Osteoblast (primary cell): ENCODE measurements around the gene ACIN1. TPM values are rescaled to one million over a fixed set of nuclear protein-coding genes. Genes with fewer than 3 reads are reported as not detected.
A peak's percentile ranks its signal among the peaks of the same experiment; 100 is the strongest.
"Not testable (repeated sequence)": the region's sequence is repeated elsewhere in the genome, so short reads cannot be mapped to it uniquely, and the experiment has no call there.

Source experiments
- DNase-seq: peaks from one replicate; pipeline ENCODE4 v3.0.0; 2011; ENCODE audit warnings: low spot score, mixed read lengths; ENCODE audit not compliant: insufficient read length; ENCODE audit errors: missing footprints
- H2AFZ ChIP-seq: 2 replicates; pipeline ENCODE4 v1.6.0; 2011; ENCODE audit warnings: mild to moderate bottlenecking, low read length
- H3K27ac ChIP-seq: 2 replicates; pipeline ENCODE4 v1.5.1; 2011; ENCODE audit warnings: mild to moderate bottlenecking, low read depth, low read length, moderate library complexity
- H3K27me3 ChIP-seq: 2 replicates; pipeline ENCODE4 v1.6.0; 2012; ENCODE audit warnings: mild to moderate bottlenecking, control low read depth, inconsistent platforms, low read length, moderate library complexity; ENCODE audit not compliant: insufficient read depth
- H3K36me3 ChIP-seq: 2 replicates; pipeline ENCODE4 v1.5.1; 2011; ENCODE audit warnings: mild to moderate bottlenecking, low read length, control low read depth, moderate library complexity; ENCODE audit not compliant: insufficient read depth
- H3K4me1 ChIP-seq: 2 replicates; pipeline ENCODE4 v1.5.1; 2011; ENCODE audit warnings: mild to moderate bottlenecking, low read length, control low read depth, moderate library complexity; ENCODE audit not compliant: insufficient read depth
- H3K4me2 ChIP-seq: 2 replicates; pipeline ENCODE4 v1.6.0; 2011; ENCODE audit warnings: mild to moderate bottlenecking, low read length; ENCODE audit not compliant: insufficient read depth
- H3K4me3 ChIP-seq: fragments of 200-600 bp; sonication (generic); 3 replicates; pipeline ENCODE4 v1.5.1; 2012; ENCODE audit warnings: mild to moderate bottlenecking, low read length, inconsistent platforms; ENCODE audit not compliant: insufficient read depth
- H3K79me2 ChIP-seq: 2 replicates; pipeline ENCODE4 v1.6.0; 2012; ENCODE audit warnings: mild to moderate bottlenecking, low read length, control low read depth, inconsistent platforms; ENCODE audit not compliant: insufficient read depth
- H3K9me3 ChIP-seq: 2 replicates; pipeline ENCODE4 v1.5.1; 2011; ENCODE audit warnings: low read depth, low read length, control low read depth
- H4K20me1 ChIP-seq: 2 replicates; pipeline ENCODE4 v1.6.0; 2012; ENCODE audit warnings: mild to moderate bottlenecking, low read length, control low read depth; ENCODE audit not compliant: insufficient read depth
- total RNA-seq: library from RNA; depleted of rRNA; stranded (reverse); fragments of >200 nt; gene quantifications from 2 replicates; pipeline ENCODE4 v1.2.3, GENCODE V29; 2012
- TF ChIP-seq, protein P1 (sequence below): IDR thresholded peaks from 2 replicates; pipeline ENCODE4 v1.5.1; 2011; ENCODE audit warnings: mild to moderate bottlenecking, low read depth, low read length, moderate library complexity; ENCODE audit errors: extremely low read depth

Gene ACIN1
- total RNA-seq, 1 donor: 90.5 TPM

GRCh38 chr14:23015618-23016017 lies 79.3 kb downstream of the ACIN1 start:
- no peak overlapping the region for H3K4me3 ChIP-seq
- no peaks in the 10 kb centered on the region for H3K27me3 ChIP-seq
- no peaks in the 10 kb centered on the region for H4K20me1 ChIP-seq
- H3K4me1 ChIP-seq: no peaks in the 10 kb centered on the region
- no peaks in the 10 kb centered on the region for H3K79me2 ChIP-seq
- H2AFZ ChIP-seq: no peak overlapping the region
- TF ChIP-seq, protein P1, sequence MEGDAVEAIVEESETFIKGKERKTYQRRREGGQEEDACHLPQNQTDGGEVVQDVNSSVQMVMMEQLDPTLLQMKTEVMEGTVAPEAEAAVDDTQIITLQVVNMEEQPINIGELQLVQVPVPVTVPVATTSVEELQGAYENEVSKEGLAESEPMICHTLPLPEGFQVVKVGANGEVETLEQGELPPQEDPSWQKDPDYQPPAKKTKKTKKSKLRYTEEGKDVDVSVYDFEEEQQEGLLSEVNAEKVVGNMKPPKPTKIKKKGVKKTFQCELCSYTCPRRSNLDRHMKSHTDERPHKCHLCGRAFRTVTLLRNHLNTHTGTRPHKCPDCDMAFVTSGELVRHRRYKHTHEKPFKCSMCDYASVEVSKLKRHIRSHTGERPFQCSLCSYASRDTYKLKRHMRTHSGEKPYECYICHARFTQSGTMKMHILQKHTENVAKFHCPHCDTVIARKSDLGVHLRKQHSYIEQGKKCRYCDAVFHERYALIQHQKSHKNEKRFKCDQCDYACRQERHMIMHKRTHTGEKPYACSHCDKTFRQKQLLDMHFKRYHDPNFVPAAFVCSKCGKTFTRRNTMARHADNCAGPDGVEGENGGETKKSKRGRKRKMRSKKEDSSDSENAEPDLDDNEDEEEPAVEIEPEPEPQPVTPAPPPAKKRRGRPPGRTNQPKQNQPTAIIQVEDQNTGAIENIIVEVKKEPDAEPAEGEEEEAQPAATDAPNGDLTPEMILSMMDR: no peak
- DNase-seq: peak; percentile 57
- no peaks in the 10 kb centered on the region for H3K36me3 ChIP-seq
- no peak overlapping the region for H3K4me2 ChIP-seq
- H3K9me3 ChIP-seq: no peaks in the 10 kb centered on the region
- H3K27ac ChIP-seq: no peak overlapping the region

- not testable (repeated sequence) for H3K36me3 ChIP-seq, H3K27me3 ChIP-seq, H4K20me1 ChIP-seq, H3K79me2 ChIP-seq, H2AFZ ChIP-seq, H3K9me3 ChIP-seq, DNase-seq, H3K4me3 ChIP-seq, H3K4me1 ChIP-seq, H3K27ac ChIP-seq, H3K4me2 ChIP-seq
Observed at GRCh38 chr14:23013749-23014054, 81.2 kb downstream of the ACIN1 start.

DNA sequence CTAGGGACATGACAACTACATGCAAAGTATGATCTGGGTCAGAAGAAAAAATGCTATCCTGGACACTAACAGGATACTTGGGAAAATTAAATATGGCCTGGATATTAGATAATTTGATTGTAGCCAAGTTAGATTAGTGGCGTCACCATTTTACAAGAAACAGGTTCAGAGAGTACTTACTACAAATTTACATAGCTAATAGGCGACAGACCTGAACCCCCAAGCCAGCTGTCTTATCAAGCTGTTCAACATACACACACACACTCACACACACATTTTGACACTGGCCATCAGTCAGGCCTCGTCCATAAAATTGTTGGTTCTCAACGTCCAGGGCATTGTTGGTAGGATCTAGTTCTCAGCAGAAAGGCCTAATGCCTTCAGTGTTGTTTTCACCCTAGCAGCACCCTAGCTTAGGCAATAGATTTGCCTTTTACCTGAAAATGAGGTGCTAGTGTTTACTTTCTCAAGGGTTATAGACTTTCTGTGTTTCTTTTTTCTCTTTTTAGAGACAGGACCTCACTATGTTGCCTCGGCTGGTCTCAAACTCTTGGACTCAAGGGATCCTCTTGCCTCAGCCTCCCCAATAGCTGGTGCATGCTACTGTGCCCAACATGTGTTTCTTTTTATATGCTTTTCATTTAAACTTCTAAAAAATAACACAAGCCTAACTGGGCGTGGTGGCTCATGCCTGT lies 81.7 kb downstream of the ACIN1 start:
- TF ChIP-seq, protein P1: no peak
- H2AFZ ChIP-seq: peak overlapping the region; percentile 47

GRCh38 chr14:23009939-23010726 lies 84.8 kb downstream of the ACIN1 start, which contains the start of gene C14orf93:
Gene C14orf93 (minus strand): TSS chr14:23010143. CDS start chr14:22999023, 11,120 bp downstream.
- peaks cover 21% of the 10 kb centered on the region for H3K4me1 ChIP-seq
- H3K27ac ChIP-seq: peak within 1 kb of the TSS; percentile 64
- no peaks in the 10 kb centered on the region for H3K36me3 ChIP-seq
- peak within 1 kb of the TSS; percentile 76 for H3K4me3 ChIP-seq
- peak within 1 kb of the TSS; percentile 95 for H2AFZ ChIP-seq
- H3K79me2 ChIP-seq: no peaks in the 10 kb centered on the region
- no peaks in the 10 kb centered on the region for H3K27me3 ChIP-seq
- peak; percentile 98 for DNase-seq
- TF ChIP-seq, protein P1: no peak
- peak within 1 kb of the TSS; percentile 84 for H3K4me2 ChIP-seq
- no peaks in the 10 kb centered on the region for H4K20me1 ChIP-seq
- no peaks in the 10 kb centered on the region for H3K9me3 ChIP-seq

More for the DNA sequence above, 81.7 kb downstream of the ACIN1 start:
- H3K79me2 ChIP-seq: no peaks in the 10 kb centered on the region
- no peak overlapping the region for H3K27ac ChIP-seq
- no peaks in the 10 kb centered on the region for H4K20me1 ChIP-seq
- H3K27me3 ChIP-seq: no peaks in the 10 kb centered on the region
- H3K4me2 ChIP-seq: no peak overlapping the region
- H3K4me3 ChIP-seq: no peak overlapping the region
- no peaks in the 10 kb centered on the region for H3K9me3 ChIP-seq
- DNase-seq: no peak
- no peaks in the 10 kb centered on the region for H3K36me3 ChIP-seq
- H3K4me1 ChIP-seq: peaks cover 4% of the 10 kb centered on the region
